Stimulated activated CD4-positive, alpha-beta T cell treated with anti-CD3 and anti-CD28 coated beads, Interleukin-1b, Interleukin-23, amount 100 ng/mL, for 48 hours (primary cell): ENCODE measurements around the gene C8A.
A peak's percentile ranks its signal among the peaks of the same experiment; 100 is the strongest.

Experiments used
- DNase-seq: peaks from one replicate; pipeline ENCODE4 v3.0.0-alpha.2; 2020

The C8A gene

DNA sequence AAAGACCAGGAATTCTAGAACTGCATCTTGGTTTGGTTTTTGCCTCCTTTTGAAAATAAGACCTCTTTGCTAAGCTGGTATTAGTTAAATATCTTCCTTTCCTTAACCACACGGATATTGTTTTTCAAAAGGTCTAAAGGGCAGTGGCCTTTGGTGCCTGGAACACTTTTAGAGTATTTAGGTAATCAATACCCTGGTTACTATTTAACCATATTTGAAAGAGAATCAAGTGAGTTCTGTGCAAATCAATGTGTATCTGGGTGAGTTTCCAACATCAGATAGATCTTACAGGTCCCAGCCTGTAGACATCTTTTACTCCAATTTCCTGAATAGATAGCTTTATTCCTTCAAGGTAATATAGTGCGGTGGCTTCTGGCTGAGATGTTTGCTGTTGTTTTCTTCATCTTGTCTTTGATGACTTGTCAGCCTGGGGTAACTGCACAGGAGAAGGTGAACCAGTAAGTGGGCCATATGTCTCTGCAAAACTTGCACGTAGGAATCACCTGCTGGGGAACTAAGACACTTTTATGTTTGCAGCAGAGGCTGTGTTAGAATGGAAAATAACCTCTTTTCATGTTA is at the start of gene C8A:
Gene C8A, plus strand, starts transcription at position 277 of the 579 bp plus-strand sequence. Its CDS starts 105 bp downstream, at position 382.
- no peak for DNase-seq

DNA sequence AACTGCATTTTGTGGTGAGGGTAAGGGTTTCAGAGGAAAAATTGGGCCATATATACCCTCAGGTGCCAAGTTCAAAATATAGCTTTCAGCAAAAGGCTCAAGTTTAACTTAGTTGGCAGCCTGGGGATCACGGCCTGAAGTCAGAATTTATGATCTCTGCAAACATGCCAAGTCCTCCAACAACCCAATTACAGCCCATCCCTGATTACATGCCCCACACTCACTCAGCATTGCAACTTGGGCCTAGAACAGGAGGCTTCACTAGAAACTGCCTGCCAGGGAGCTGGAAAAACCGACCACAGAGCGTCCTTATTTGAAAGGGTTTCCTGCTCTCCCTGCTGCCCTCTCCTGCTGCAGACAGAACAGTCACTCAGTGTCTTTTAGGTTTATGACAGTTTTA is 47.8 kb upstream of the C8A start:
- no peak for DNase-seq

DNA sequence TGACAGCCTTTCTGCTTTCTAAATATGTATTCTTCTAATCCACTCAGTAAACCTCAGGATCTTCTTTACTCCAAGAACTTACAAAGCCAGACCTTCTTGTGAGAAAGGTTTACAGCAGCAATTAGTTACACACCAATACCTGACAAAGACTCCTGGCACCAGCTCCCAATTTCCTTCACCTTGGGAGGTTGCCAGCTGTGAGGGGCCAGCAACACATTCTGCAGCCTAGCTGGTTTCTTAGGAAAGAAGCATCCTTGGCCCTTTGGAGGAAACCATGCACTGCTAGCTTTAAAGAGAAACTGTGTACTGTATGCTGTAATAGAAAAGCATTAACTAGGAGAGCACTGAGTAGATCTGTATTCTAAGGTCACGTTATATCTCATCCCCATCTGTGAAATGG is 46.2 kb upstream of the C8A start:
- DNase-seq = no peak

DNA sequence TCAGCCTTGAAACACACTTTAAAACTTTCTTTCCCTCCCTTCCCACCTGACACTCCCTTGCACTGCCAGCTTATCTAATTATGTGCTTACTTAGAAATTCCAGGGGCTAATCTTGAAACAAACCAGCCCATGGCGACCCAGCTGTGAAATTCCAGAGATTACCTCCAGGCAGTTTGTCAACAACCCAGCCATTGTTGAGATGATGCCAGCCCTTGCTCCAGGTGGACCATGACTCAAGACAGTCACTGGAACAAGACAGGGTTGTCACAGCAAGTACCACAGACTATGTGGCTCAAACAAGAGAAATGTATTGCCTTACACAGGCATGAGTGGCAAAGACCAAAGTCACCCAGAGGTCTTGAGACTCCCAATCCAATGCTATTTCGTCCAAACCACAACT is 43.3 kb upstream of the C8A start:
- no peak for DNase-seq

DNA sequence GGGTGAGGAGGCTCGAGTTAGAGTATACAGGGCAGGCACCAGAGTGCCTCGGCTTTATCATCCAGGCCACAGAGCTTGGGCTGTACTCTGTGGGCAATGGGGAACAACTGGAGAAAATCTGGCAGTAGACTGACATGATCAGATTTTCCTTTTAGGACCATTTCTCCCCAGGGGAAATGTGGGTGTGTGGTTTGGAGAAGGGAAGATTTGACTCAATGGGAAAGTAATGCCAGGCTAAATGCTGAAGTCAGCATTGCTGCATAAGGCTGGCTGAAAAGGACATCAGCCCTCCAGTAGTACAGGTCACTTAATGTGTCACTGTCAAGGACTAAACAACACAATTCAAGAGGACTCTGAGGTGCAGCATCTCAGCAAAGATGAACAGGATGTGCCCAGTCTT is 40.4 kb upstream of the C8A start:
- DNase-seq = no peak

DNA sequence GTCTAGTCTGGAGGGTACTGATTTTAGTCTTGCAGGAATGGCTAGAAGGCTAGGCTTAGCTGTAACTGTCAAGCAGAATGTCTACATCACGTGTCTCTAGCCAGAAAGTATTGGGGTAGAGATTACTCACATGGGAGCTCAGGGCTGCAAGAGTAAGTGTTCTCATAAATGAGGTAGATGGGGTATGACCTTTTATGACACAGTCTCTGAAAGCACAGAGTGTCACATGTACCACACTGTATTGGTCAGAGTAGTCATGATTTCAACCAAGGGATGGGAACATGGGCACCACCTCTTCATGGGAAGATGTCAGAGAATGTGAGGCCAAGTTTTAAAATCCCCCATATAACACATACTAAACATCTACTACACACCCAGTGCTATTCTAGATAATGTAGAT is 38.3 kb upstream of the C8A start:
- DNase-seq = no peak

DNA sequence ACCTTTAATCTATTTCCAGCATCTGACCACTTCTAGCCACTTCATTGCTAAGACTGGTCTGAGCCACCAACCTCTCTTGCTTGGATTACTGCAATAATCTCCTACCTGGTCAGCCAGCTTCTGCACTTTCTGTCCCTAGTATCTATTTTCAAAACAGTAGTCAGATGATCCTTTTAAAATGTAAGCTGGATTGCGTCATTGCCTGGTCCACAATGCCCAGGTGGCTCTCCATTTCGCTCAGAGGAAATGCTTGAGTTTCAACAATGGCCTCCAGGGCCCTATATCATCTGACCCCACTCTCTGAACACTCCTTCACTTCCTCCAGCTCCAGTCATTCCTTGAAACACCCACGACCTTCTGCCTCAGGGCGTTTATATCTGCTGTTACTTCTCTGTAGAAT is 37.7 kb upstream of the C8A start:
- no peak for DNase-seq

DNA sequence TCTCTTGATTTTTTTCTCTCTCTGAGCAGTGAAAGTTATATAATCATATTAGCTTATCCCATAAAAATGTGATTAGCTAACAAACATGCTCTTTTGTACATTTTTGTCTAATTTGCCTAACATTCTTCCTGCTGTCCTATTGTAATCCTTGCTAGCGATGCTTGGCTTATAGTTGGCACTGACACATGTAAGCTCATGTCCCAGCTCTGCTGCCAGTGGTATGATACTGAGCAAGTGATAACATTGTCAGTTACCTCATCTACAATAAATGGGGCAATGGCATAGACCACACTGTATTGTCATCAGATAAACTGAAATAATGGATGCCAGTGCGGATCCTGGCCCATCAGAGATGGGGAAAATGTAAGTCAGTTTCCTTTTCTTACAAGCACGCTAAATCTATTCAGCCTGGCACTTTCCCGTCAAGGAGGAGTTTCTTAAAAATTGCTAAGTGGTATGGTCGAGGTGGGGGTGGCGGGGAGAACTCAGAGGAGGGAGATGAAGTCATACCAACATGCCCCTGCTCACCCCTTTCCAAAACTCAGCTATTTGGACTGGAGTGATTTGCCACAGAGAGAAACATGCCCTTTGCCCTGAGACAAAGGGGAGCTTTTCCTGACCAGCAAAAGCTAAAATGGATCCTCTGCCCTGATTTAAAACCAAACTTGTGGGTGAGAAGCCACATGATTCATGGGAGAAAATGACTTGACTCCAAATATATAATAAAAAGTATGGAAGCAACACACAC is 36.7 kb upstream of the C8A start:
- DNase-seq = no peak

DNA sequence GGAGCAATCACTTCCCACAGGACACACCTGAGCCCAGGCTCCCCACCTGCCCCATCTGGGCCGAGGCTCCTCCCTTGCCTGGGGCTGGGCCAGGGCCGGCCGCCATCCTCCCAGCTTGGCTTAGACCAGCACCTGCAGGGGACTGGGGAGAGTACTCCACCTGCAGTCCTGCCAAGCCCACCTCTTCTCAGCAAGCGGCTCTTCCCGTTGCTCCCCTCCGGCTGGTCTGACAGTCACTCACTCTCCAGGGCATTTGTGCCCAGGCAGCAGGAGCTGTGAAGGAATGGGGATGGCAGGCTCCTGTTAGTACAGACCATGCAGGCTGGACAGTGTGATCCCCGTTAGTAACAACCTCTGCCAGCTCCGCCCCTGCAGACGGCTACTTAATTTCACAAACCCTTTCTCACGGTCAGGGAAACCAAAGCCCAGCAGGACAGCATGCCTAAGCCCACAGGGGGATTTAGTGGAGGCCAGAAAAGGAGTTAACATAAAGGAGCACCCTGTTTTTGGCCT is 35.2 kb upstream of the C8A start, which contains the start of gene FYB2:
Gene FYB2, minus strand, starts transcription at position 18 of the 513 bp plus-strand sequence. CDS start 114 bp downstream, outside the sequence.
- no peak for DNase-seq

DNA sequence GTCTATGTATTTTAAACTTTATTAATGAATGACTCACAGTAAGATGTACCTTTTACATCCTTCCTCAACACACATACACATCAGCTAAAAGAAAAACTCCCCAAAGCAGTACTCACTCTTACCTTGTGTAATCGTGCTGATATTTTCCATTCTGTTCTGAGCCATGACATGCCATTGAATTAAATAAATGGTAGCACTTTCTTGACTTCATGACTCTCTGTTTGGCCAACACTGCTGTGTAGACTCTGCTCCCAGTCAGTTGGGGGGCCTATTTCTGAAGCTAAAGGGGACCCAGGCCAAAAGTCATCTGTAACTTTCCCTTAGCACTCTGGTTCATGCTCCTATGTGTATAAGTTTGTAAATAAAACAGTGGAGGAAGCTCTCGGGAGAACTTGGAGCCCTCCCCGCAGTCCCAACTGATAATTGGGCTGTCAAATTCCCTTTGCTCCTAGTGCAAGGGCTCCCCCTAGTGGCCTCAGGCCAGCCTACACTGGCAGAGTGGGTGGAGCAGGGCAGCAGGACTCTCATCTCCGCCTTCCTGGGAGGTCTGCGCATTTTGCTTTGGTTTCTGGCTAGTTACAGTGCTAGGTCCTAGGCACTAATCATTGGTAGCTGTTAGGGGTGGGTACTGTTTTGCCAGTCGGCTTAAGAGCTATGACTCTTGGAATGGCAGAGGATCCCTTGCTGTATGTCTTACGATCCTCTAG is 33.7 kb upstream of the C8A start:
- peak; percentile 75 for DNase-seq

DNA sequence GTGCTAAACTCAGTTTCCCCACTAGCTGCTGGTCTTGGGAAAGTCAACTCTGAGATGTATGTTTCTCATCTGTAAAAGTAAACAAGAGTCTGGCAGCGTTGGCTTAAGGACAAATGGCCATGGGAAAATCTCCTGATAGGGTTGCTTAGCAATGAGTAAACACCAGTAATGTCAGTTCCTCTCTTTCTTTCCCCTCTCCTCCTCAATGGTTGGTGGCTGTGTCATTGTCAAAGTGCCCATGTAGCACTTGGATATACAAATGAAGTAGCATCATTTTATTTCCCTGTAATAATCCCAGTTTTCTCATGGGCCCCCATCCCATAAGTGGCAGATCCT is 33.2 kb upstream of the C8A start:
- no peak for DNase-seq

DNA sequence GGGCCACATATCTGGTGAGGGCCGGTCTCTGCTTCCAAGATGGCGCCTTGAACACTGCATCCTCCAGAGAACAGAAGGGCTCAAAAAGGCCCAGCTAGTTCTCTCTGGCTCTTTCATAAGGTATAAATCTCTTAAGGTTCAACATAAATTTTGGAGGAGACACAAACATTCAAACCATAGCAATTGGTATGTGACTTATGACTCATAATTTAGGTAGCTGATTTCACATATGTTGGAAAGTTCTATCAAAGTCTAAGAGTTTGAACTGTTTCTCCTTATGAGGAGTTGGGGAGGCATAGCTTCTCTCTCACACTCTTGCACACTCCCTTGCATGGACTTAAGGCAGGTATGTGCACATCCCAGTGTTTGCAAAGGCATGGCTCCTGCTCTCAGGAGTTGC is 30.3 kb upstream of the C8A start:
- no peak for DNase-seq

DNA sequence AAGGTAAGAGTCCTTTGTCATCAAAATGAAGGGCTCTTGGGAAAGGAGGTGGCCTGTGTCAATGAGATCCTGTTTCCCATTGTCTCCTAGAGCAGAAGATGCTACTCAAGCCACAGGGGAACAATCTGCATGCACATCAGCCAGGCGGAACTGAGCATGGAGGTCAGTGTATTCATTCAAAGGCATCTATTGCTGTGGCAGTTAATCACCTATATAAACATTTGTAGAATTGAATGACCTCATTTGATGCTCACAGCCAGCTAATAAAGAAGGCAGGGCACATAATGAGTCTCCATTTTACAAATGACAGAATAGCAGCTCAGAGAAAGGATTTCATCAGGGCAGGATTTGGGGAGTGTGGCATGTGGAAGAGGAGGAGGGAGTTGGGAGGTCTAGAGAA is 29.7 kb upstream of the C8A start:
- DNase-seq = no peak

DNA sequence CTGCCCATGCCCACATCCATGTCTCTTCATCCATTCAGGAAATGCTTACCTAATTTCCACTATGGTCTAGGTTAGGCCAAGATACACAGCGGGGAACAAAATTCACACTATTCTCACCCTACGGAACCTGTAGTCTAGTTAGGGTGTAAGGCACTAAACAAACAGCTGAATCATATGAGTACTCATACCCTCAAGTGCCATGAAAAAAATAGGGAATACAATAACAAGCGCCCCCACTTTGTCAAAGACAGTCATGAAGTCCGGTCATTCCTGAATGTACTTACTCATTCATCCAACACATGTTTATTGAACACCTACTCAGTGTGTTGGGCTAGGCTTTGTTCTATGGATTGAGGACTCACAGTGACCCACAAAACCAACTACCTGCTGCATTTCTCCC is 29.2 kb upstream of the C8A start:
- no peak for DNase-seq

DNA sequence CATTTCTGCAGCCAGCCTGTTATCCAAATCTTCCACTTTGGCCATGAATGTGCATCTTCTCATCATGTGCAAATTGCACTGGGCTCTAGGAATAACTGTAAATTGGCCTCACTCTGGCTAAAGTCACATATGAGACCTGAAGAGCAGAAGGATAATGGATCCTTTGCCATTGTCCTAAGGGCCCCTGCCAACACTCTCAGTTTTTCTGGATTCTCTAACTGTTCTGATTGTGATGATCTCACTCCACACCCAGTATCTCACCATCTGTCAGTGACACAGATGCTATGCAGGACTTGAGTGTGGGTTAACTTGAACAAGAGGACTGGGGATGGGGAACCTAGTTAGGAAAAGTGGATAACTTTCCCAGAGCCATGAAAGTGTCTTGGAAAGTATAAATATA is 26.9 kb upstream of the C8A start:
- no peak for DNase-seq

DNA sequence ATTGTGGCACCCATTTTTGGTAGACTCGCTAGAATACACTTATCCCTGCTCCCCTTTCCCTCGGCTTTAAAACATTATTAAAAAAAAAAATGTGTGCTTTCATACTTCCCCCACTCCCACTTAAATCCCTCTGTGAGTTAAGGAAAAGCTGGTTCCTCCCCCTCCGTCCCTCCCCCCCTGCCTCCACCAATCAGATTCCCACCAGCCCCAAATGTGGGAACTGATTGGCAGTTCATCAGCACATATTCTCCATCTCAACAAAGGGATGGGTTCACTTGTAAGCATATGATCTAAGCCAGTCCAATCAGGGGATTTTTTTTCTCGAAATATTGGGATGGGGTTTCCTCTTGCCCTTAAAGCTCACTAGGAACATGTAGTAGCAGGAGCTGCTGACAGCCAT is 24.5 kb upstream of the C8A start:
- DNase-seq = no peak

DNA sequence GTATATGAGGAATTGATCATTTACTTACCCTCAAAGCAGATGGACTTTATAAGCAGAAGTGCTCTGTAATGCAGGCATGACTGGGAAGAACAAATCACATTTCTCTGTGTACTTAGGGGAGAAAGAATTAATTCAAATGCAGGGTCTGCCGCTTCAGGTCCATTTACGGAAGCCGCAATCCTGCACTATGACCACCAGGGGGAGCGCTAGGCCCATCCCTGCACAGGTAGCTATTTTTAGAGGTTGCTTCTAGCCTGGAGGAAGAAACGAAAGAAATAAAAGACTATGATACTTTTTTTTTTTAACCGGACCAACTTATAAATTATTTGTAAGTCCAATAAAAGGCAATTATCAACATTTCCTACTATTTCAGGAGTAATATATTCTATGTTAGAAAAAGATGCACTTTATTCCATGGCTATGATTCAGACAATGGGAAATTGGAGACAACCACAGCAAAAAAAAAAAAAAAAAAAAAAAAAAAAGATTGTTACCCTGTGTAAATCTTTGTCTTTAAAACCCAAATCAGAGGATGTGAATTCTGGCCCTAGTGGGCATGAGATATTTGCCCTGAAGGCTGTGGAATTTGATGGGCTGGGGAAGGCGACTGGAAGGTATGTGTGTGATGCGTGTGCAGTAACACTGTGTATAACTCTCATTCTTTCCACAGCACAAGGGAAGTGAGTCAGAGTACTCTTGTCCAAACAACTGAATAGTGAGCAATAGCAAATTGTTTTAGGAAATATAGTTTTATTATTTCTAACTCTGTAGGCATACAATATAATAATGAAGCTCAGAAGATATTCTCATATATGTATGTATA is 22.5 kb upstream of the C8A start:
- peak; percentile 60 for DNase-seq

DNA sequence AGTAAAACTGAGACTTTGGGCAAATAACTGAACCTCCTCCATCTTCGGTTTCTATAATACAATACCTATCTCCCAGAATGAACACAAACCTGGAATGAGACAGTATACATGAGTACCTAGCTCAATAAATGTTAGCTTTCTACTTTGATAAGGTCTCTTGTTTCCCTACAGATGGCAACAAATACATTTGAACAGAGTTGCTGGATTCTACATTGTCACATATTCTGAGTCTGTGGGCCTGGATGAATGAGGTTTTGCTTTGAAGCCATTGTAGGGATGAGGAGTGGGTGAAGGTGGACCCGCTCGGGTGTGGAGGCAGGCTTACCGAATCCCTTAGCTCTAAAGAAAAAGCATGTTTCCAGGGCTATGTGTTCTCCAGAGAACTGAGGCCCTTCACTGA is 21.5 kb upstream of the C8A start:
- no peak for DNase-seq

DNA sequence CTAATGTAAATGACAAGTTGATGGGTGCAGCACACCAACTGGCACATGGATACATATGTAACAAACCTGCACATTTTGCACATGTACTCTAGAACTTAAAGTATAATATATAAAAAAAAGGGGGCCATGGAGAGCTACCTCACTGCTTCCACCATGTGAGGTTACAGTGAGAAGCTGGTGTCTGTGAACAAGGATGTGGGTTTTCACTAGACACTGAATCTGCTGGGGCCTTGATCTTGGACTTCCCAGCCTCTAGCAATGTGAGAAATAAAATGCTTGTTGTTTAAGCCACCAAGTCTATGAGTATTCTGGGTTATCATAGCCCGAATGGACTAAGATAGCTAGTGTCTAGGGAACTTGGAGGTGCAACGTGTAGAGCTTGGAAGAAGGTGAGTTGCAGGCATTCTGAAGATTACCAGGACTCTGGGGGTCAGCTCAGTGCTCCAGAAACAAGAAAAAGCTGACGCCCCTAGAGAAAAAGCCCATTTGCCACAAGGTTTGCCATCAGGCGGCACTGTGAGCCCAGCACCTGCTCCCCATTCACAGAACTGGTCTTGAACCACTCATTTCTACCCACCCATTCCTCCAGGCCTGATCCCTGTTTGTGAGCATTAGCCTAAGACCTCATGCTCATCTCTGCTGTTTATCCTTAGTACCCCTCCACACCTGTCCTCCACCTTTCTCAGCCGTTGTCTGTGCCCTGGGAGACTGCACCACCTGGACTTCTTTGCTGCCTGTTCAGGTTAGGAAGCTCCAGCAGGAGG is 20.3 kb upstream of the C8A start:
- DNase-seq = no peak

DNA sequence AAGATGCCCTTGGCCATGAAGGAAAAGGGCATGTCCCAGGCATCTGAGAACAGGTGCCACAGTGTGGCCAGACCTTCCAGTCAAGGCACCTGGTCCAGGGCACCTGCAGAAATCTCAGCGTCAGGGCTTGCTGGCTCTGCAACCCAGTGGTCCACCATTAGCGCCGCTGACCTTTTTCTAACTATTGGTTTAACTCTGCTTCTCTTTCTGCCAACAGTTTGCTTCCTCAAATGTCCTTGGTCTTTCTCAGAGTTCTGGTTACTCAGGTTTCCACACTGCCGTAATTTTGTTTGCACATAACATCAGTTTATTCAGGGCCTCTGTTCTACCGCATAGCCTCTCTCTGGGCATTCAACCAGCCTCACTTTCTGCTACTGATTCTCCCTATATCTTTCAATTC is 18.9 kb upstream of the C8A start:
- no peak for DNase-seq

DNA sequence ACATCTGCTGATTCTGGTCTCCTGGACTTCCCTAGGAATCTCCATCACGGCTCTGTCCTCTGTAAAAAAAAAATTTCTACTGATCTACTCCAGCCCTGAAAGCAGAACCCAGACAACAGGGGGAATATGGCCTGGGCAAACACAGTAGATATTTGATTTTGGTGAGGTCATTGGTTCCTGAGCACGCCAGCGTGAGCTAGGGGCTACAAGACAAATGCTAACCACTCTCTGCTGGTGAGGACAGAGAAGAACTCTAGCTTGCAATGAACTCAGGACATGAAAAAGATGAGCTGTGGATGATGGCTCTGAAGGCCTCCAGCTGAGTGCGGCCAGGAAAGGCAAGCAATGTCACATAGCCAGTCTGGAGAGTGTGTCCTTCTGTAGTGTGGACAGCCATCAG is 18.2 kb upstream of the C8A start:
- DNase-seq = no peak

DNA sequence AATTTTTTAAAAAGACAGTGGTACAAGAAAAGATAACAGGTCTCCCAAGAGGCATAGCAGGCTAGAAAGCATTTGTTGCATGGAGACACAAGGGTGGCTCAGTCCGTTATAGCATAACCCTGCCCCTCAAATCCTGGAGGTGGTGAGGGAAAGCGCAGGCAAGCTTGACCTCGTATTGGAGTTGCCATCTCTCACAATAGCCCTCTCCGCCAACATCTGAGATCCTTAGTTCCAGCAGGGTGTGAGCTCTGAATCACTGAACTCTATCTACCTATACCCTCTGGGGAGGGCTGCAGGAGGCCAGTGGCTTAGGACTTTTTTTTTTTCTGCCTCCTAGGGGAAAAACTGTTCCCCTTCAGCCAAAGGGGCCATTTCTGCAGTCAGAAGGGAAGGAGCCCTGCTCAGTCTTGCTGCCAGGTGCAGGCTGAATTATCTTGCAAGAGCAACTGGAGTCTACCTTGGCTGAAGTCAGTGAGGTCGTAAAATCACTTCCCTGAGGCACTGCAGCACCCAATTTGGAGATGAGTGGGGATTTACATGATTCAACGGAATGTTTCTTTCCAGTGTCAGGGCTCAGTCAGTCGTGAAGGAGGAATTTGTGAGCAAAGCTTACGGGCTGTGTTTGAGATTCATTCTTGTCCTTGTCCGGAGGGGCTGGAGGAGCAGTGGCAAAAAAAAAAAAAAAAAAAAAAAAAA is 17.2 kb upstream of the C8A start:
- no peak for DNase-seq
